ENCODE data around the gene RAB40B.

DNA sequence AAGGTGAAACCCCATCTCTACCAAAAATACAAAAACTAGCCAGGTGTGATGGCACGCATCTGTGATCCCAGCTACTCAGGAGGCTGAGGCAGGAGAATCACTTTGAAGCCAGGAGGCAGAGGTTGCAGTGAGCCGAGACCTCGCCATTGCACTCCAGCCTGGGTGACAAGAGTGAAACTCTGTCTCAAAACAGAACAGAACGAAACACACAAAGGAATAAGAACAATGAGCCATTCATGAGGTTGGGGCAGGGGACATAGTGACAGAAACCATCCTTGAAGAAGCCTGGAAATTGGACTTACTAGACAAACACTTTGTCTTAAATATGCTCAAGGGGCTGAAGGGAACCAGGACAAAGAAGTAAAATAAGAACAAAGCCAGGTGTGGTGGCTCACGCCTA is 89.7 kb downstream of the RAB40B start:
- no peak for TF ChIP-seq SETDB1 (CRISPR knock-in tag; IDR thresholded peaks at IDR 0.05; ENCODE audit: borderline replicate concordance)
- TF ChIP-seq, protein P1, sequence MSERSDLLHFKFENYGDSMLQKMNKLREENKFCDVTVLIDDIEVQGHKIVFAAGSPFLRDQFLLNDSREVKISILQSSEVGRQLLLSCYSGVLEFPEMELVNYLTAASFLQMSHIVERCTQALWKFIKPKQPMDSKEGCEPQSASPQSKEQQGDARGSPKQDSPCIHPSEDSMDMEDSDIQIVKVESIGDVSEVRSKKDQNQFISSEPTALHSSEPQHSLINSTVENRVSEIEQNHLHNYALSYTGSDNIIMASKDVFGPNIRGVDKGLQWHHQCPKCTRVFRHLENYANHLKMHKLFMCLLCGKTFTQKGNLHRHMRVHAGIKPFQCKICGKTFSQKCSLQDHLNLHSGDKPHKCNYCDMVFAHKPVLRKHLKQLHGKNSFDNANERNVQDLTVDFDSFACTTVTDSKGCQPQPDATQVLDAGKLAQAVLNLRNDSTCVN (CRISPR knock-in tag; IDR thresholded peaks at IDR 0.05; ENCODE audit: borderline replicate concordance) = no peak
- no peak for TF ChIP-seq TBP (CRISPR knock-in tag; IDR thresholded peaks at IDR 0.05)
- TF ChIP-seq, protein P2, sequence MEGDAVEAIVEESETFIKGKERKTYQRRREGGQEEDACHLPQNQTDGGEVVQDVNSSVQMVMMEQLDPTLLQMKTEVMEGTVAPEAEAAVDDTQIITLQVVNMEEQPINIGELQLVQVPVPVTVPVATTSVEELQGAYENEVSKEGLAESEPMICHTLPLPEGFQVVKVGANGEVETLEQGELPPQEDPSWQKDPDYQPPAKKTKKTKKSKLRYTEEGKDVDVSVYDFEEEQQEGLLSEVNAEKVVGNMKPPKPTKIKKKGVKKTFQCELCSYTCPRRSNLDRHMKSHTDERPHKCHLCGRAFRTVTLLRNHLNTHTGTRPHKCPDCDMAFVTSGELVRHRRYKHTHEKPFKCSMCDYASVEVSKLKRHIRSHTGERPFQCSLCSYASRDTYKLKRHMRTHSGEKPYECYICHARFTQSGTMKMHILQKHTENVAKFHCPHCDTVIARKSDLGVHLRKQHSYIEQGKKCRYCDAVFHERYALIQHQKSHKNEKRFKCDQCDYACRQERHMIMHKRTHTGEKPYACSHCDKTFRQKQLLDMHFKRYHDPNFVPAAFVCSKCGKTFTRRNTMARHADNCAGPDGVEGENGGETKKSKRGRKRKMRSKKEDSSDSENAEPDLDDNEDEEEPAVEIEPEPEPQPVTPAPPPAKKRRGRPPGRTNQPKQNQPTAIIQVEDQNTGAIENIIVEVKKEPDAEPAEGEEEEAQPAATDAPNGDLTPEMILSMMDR (CRISPR knock-in tag; IDR thresholded peaks at IDR 0.05) = no peak
